Prostate gland (tissue), 2 donors: ENCODE measurements around the gene MYBPH. TPM values are rescaled to one million over a fixed set of nuclear protein-coding genes. Genes with fewer than 3 reads are reported as not detected.

Experiments
- DNase-seq: peaks from one replicate; pipeline ENCODE4 v3.0.0-alpha.2; 2019; ENCODE audit warnings: low spot score
- H3K27ac ChIP-seq, 2 donors: fragments of 200-600 bp; sonication (generic); 2 replicates each; pipeline ENCODE4 v1.5.1; 2017 to 2019
- H3K27me3 ChIP-seq: fragments of 200-600 bp; sonication (generic); replicated peaks from 2 replicates; pipeline ENCODE4 v1.5.1; 2019; ENCODE audit not compliant: insufficient read depth
- H3K36me3 ChIP-seq, 2 donors: fragments of 200-600 bp; sonication (generic); 1 replicate in 1 of 2; 2 replicates in 1 of 2; pipeline versions ENCODE4 v1.5.1 to v1.8.1; 2017 to 2019
- H3K4me1 ChIP-seq: fragments of 200-600 bp; sonication (generic); replicated peaks from 2 replicates; pipeline ENCODE4 v1.5.1; 2019
- H3K4me3 ChIP-seq, 2 donors: fragments of 200-600 bp; sonication (generic); 2 replicates each; pipeline ENCODE4 v1.5.1; 2017 to 2019
- H3K9me3 ChIP-seq: fragments of 200-600 bp; sonication (generic); 2 replicates; pipeline ENCODE4 v1.5.1; 2017
- CTCF ChIP-seq, 4 experiments: fragments of 200-600 bp in 2 of 4; fragments of 450-650 bp in 2 of 4; sonication (generic) in 2 of 4; IDR thresholded peaks; 1 replicate in 3 of 4; 2 replicates in 1 of 4; pipeline ENCODE4 v1.5.1; 2016 to 2019; ENCODE audit warnings: antibody characterized with exemption in 4 of 4, mild to moderate bottlenecking in 2 of 4, moderate library complexity in 2 of 4
- POLR2A ChIP-seq: fragments of 450-650 bp; IDR thresholded peaks from one replicate; pipeline ENCODE4 v1.6.1; 2016; ENCODE audit warnings: antibody characterized with exemption, mild to moderate bottlenecking
- POLR2AphosphoS5 ChIP-seq: sonication (generic); formaldehyde crosslinking; IDR thresholded peaks from one replicate; pipeline ENCODE4 v1.6.1; 2017; ENCODE audit warnings: antibody characterized with exemption
- WGBS: methylation state at CpG from one replicate; pipeline ENCODE4 v1.1.5; 2018; 5-methylcytosine and 5-hydroxymethylcytosine counted together
- intact Hi-C: fragments of 100-400 bp; cut with DNase I; formaldehyde crosslinking; loops from one replicate; pipeline ENCODE4 v1.14.2; 2022
- total RNA-seq, 2 donors: library from RNA; depleted of rRNA; stranded (reverse); fragments of >200 nt; gene quantifications; one replicate each; pipeline ENCODE4 v1.1.0, GENCODE V29; 2016

MYBPH gene
- total RNA-seq, 2 donors from 2014 or later = 7.7 TPM; not detected in 1

GRCh38 chr1:203184467-203184866, 8.8 kb upstream of the MYBPH start:
- Histone ChIP-seq H3K4me1 (peaks cover under 1% of the 10 kb centered on the region), H3K4me3 (no peak overlapping the region), H3K27me3 (no peaks in the 10 kb centered on the region), H3K27ac (no peak overlapping the region), H3K36me3 (no peaks in the 10 kb centered on the region), H3K9me3 (no peaks in the 10 kb centered on the region)
- 93% methylated on average over 4 of the region's 4 CpGs for WGBS
- TF ChIP-seq CTCF (IDR thresholded peaks at IDR 0.05) (no peak), POLR2AphosphoS5 (no peak), POLR2A (no peak)
- intact Hi-C loops = no loop called here
- DNase-seq = no peak

DNA sequence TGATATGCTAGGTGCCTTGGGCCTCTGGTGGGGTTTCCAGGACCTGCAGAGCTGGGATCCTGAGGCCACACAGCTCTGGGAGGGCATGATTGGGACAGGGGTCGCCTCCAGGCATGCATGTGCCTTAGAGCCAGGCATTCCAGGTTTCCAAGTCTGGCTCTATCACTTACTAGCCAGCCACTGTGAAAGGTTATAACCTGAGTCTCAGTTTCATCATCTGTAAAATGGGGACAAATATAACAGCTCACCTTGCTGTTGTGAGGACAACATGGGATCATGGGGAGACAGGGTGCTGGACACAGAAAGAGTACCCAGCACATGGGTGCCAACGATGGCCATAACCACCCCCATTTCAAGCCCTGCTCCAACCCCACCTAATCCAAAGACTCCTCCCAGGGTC, 8.2 kb upstream of the MYBPH start:
- Histone ChIP-seq H3K4me1 (no peaks in the 10 kb centered on the region), H3K27ac (no peak overlapping the region), H3K4me3 (no peak overlapping the region), H3K36me3 (no peaks in the 10 kb centered on the region), H3K27me3 (no peaks in the 10 kb centered on the region), H3K9me3 (no peaks in the 10 kb centered on the region)
- 91% methylated on average over 2 of the region's 2 CpGs for WGBS
- TF ChIP-seq CTCF (IDR thresholded peaks at IDR 0.05) = no peak
- TF ChIP-seq POLR2AphosphoS5 = no peak
- TF ChIP-seq POLR2A = no peak
- no peak for DNase-seq
- intact Hi-C loops = no loop called here

DNA sequence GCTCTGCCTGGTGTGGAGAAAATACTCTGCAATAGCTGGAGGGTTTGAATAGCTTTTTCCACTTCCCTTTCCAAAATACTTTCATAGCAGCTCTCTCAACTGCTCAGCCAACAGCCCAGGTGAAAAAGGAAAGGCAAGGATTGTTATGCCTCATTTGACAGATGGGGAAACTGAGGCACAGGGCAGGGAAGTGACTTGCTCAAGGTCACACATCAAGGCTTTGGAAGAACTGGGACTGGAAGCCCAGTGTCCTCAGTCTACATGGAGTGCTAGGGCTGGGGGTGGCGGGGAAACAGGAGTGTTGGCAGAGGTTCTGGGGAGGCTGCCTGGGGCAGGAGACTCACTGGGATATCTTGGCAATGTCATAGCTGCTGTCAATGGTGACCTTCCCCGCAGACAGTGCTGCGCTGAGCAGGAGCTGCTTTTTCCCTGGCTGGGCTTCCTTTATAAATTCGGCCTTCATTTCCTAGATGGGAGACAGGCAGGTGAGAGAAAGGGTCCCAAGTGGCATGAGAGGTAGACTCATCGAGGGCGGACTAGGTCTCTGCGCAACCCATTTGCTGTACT, 6.8 kb upstream of the MYBPH start:
- H3K27ac ChIP-seq = no peak overlapping the region
- WGBS = 85% methylated on average over 7 of the region's 7 CpGs
- intact Hi-C loops = no loop called here
- TF ChIP-seq CTCF (IDR thresholded peaks at IDR 0.05) (no peak), POLR2AphosphoS5 (no peak), POLR2A (no peak)
- H3K27me3 ChIP-seq = no peaks in the 10 kb centered on the region
- no peak overlapping the region for H3K4me3 ChIP-seq
- no peak for DNase-seq
- H3K4me1 ChIP-seq = no peaks in the 10 kb centered on the region
- H3K36me3 ChIP-seq = no peaks in the 10 kb centered on the region
- no peaks in the 10 kb centered on the region for H3K9me3 ChIP-seq

- H3K27me3 ChIP-seq = no peaks in the 10 kb centered on the region
- H3K4me1 ChIP-seq = no peaks in the 10 kb centered on the region
- H3K9me3 ChIP-seq = no peaks in the 10 kb centered on the region
- no peak overlapping the region for H3K27ac ChIP-seq
- no peak overlapping the region for H3K4me3 ChIP-seq
- no peaks in the 10 kb centered on the region for H3K36me3 ChIP-seq
- DNase-seq = no peak
- 86% methylated on average over 10 of the region's 10 CpGs for WGBS
- intact Hi-C loops = no loop called here
- TF ChIP-seq POLR2AphosphoS5 (no peak), CTCF (IDR thresholded peaks at IDR 0.05) (no peak), POLR2A (no peak)
Observed at GRCh38 chr1:203181586-203182386, 6.2 kb upstream of the MYBPH start.
